HuH-7 (cell line): ENCODE measurements around the gene SECISBP2.

Experiments used
- DNase-seq: peaks from one replicate; pipeline ENCODE4 v3.0.0; 2011; ENCODE audit warnings: low spot score

The SECISBP2 gene

GRCh38 chr9:89347651-89348050 is 29.4 kb downstream of the SECISBP2 start:
- no peak for DNase-seq

DNA sequence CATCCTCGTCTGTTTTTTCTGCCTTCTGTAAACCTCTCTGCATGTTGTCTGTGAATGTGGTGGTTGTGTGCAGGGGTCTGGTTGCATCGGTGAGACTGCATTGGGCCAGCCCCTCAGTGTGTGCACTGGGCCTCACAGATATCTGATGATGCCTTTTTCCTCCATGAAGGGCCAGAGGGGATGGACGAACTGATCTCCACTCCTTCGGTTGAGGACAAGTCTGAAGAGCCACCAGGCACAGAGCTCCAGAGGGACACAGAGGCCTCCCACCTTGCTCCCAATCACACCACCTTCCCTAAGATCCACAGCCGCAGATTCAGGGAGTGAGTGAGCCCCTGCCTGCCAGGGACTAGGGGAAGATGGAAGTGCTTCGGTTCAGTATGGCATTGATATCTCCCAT is 31.3 kb downstream of the SECISBP2 start:
- no peak for DNase-seq

DNA sequence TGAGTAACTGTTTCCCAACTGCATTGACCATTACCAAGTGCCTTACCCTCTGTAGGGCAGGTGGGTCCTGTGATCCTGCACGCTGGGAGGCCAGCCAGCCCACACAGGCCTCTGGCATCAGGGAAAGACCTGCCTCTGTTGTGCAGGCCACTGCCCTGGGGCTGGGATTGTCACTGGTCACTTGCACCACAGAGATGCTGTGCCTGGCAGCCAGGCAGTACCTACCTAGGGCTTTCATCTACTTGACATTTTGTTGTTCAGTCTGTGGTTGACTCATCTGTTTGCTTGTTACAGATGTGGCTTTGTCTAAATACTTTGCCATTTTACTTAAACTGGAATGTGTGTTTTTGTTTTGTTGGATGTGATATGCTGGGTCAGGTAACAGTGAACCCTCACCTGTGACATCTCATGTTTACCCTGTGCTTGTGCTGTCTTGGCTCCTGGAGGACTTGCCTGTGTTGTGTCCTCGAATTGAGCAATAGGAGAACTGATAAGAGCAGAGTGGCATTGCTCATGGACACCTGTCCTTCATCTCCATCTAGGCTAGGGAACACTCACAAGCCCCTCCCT is 32.8 kb downstream of the SECISBP2 start:
- DNase-seq: no peak

DNA sequence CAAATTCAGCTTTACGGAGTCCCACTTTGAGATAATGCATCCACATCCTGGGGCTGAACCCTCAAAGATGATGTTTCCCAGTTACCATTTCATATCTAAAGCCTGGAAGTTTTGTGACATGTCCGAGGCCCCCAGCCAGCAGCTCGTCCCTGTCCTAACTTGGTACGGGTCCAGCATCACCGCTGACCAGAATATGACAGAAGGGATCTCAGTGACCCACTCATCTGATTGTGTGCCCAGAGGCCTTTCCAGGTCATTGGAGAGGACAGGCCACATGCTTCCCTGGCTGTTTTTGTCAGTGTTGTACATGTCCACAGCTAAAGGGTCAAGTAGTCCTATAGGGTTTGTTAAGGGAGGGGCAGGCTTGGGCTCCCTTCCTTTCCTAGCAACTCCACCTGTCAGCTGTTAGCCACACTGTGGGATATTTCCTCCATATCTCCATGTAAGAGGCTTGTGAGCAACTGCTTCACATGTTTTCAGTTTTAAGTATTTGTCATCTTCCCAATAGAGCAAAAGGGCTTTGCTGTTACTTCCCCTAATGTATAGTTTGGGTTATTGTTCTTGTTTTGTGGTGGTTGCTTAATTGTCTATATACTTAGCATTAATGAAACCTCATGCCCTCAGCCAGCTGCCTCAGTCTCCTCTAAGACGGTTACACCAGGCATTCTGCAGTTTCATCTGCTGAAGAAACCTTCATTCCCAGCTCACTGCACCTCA is 33.4 kb downstream of the SECISBP2 start:
- DNase-seq: no peak

DNA sequence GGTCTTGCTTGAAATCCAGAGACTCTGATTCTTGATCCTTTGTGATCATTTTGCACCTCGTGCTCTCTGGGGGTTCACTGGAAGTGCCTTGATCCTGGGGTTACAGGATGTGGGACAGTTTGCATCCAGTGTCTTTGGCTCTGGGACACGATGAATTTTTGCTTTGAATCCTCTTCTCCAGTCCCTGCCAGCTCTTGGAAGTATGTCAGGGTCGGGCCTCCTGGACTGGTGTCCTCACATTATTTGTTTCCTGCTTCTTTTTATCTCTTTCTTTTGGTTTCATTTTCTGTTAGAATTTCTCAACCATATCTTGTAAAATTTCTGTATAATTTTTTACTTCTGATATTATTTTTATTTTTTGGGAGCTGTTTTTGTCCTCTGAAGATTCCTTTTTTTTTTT is 34.2 kb downstream of the SECISBP2 start:
- no peak for DNase-seq

DNA sequence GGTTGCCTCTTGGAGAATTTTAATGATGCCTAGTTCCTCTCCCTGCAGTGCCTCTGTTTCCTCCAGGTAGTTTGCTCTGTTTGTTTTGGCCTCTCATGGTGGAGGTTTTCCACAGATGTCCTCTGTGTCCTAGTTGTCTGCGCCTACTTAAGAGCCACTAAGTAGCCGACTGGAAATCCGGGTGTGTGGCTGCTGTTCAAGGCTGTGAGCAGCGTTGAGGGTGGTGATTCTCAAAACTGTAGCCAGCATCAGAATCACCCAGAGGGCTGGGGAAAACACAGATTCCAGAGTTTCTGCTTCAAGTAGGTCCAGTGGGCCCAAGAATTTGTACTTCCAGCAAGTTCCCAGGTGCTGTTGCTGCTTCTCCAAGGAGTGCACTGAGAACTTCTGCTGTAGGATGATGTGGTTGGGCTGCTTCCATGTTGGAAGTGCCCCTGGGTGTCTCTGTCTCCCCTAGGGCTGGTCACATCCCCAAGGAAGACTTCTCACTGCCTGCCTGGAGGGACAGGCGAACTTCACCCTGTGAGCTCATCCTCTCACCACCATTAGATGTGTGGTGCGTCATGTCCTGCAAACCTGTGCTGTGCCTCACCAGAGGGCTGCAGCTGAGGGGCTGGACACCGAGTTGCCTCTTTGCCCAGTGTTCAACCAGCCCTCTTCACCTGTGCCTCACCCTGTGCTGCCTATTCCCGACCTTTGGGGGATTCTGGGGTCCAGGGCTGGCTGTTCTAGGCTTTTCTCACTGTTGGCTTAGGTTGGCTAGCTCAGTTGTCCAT is 34.8 kb downstream of the SECISBP2 start:
- DNase-seq: no peak

DNA sequence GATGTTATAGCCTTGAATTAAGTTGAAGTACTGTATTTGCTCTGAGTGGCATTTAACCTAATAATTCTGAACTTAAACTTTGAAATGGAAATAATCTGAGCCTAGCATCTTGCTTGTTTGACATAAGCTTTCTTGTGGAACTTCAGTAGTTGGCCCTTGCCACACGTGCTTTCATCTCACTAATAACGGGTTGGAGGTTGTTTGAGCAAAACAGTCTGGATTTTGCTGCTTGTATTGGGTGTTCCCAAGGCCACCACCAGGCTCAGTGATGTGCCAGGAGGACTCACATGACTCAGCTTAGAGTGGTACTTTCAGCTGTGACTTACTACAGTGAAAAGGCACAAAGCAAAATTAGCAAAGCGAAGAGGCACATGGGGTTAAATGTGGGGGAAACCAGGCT is 35.7 kb downstream of the SECISBP2 start:
- no peak for DNase-seq

GRCh38 chr9:89354471-89354870 is 36.2 kb downstream of the SECISBP2 start:
- no peak for DNase-seq

- no peak for DNase-seq
Observed at GRCh38 chr9:89356782-89357181, 38.5 kb downstream of the SECISBP2 start.

GRCh38 chr9:89357331-89358197 is 39.3 kb downstream of the SECISBP2 start:
- DNase-seq: no peak

DNA sequence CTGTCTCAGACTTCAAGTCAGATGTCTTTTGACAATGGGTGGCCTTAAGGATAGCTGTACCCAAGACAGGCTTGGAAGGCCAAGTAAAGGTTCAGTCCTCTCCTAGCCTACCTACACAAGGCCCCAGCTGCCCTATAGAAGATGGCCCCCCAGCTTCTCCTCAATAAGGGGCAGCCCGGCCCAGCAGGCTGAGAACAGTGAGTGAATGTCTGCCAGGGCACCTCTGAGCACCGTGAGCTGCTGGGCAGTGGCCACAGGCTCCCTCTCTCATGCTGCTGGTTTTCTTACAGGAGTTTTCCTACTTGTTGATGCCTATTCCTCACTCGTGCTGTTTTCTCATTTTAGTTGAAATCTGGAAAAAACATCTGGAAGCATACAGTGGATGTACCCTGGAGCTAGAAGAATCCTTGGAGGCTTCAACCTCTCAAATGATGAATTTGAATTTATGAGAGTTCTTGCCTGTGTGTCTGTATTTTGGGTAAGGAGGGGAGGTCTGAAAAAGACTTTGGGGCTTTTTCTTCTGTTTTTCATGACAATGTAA is 40.1 kb downstream of the SECISBP2 start:
- DNase-seq: no peak

GRCh38 chr9:89358985-89359384 is 40.7 kb downstream of the SECISBP2 start:
- no peak for DNase-seq

DNA sequence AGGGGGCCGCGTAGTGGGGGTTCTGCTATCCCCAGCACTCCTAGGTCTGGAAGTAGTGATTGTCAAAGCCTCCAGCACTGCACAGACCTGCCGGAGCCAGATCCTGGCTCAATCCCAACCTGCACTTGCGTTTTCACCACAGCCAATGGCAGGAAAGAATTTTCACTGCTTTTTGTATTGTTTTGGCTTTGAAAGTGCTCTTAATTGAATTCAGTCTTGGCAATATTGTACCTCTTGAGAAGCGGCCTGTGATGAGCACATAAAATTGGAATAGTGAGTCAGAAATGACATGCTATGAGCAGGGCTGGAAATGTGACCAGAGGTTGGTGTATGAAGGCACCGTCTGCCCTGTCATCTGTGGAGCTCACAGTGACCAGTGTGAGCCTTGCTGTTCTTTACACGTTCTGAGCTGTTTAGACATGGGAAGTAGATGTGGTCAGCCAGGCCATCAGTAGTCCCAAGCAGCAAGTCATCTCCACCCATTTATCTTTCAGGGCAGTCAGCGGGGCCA is 41.5 kb downstream of the SECISBP2 start:
- DNase-seq: no peak

DNA sequence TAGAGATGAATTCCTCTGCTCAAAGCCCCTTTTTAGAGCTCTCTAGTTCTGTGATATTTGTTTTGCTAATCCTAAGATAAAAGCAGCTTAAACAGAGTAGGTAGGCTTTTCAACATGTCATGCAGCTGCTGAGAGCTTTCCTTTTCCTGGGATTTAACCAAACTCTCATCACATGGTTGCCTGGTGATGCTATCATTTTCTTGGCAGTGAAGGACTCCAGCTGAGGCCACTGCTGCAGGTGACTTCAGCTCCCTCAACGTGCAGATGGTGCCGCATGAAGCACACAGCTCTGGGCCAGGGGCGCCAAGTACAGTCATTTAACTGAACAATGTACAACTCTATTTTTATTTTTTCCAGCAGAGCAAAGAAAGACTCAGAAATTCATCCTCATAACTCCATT is 42.2 kb downstream of the SECISBP2 start:
- DNase-seq: no peak

GRCh38 chr9:89361031-89361430 is 42.7 kb downstream of the SECISBP2 start:
- DNase-seq: no peak

DNA sequence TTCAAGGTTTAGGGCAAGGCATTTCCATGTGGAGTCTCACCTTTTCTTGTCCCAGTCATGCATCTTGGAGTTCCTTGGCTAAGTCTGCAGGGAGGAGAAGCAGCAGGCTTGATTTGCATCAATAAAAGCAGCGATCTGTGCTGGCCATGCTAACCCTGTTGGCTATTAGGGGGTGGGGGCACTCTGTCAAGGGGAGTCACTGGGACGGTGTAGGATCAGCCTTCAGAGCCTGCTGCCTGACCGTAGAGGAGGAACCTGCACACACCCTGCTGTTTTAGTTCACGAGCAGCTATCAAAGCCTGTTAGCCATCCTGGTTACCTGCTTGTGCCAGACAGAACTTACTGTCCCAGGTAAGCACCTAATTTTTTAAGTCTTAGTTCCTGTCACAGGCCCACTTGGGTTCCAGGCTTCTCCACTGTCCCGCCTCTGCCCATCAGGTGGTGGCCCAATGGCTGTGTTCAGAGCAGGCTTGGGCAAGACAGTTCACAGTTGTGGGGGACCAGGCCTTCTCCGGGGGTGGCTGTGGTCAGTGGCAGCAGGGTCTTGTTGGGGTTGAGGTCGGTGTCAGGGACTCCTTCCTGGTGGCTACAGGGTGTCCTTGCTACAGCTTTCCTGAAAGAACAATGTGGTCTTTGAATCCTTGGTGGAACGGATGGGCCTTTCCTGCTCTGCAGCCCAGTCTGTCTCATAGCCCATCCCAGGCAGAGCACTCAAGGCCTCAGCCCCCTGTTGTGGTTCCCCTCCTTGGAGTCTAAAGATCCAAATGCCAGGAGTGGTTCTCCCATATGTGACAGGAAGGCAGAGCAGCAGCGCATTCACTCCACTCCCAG is 43.7 kb downstream of the SECISBP2 start:
- no peak for DNase-seq

GRCh38 chr9:89362647-89363310 is 44.5 kb downstream of the SECISBP2 start:
- DNase-seq: no peak

- DNase-seq: no peak
Observed at GRCh38 chr9:89363311-89363670, 45.0 kb downstream of the SECISBP2 start.

DNA sequence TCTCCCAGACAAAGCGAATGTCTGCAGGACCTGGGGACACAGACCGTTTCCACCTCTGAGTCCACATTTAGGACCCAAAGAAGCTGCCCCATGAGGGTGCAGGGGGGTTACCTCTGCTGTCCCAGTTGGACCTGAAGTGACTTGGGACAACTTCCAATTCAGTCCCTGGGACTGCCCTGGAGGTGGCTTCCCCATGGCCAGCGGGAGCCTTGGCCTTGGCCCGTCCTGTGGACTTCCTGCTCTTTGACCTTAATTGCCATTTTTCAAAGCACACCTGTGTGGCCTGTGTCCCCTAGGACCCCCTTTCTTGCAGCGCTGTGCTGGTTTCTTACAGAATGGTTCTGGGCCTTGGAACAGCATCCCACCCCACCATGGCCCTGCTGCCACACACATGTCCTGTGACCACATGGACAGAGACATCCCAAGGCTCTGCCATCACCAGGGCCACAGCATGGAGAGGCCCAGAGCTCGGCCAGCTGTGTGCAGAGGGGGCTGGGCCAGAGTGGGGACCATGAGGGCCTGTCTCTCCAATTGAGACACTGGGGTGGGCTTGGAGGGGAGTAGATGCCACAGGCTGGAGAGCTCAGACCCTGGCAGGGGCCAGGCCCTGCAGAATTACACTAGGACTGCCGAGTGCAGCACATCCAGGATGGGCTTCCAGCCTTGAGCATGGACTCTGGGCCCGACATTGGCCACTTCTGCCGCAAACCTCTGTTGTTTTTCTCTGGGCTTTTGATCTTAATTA is 45.8 kb downstream of the SECISBP2 start:
- no peak for DNase-seq
